OCI-LY7 (cell line): ENCODE data around the gene ERCC6L2. TPM values are rescaled to one million over a fixed set of nuclear protein-coding genes. Genes with fewer than 3 reads are reported as not detected.

ENCODE experiments used
- BruUV-seq: library from RNA; stranded (reverse); fragments of 400-500 nt; replicated peaks from 2 replicates; lab custom pipeline; 2021; lab: Mats Ljungman, UMichigan
- CTCF ChIA-PET: fragments of 300-600 bp; sonication (Branson Sonifier 250); formaldehyde crosslinking; loops from one replicate; lab custom pipeline; 2022; ENCODE audit warnings: antibody characterized with exemption; ENCODE audit not compliant: unreplicated experiment; lab: Charles Lee
- POLR2A ChIA-PET: fragments of 300-600 bp; sonication (Branson Sonifier 250); formaldehyde crosslinking; loops from one replicate; lab custom pipeline; 2022; ENCODE audit warnings: antibody characterized with exemption; lab: Charles Lee
- DNase-seq: peaks from one replicate; pipeline ENCODE4 v3.0.0-alpha.2; 2015; ENCODE audit warnings: low spot score
- H2AFZ ChIP-seq: fragments of 200-600 bp; sonication (generic), shearing (Covaris generic); 2 replicates; pipeline ENCODE4 v1.6.1; 2014; ENCODE audit warnings: mild to moderate bottlenecking, antibody characterized with exemption, low read length, moderate library complexity
- H3K27ac ChIP-seq: fragments of 200-600 bp; sonication (generic); 2 replicates; pipeline ENCODE4 v1.5.1; 2014; ENCODE audit warnings: mixed run types, low read depth, mild to moderate bottlenecking, moderate library complexity, low read length, inconsistent platforms; ENCODE audit not compliant: poor library complexity, severe bottlenecking
- H3K36me3 ChIP-seq: fragments of 200-600 bp; sonication (generic); 2 replicates; pipeline ENCODE4 v1.6.1; 2014; ENCODE audit warnings: mild to moderate bottlenecking, antibody characterized with exemption, low read length, moderate library complexity, mixed read lengths; ENCODE audit not compliant: insufficient read depth
- H3K4me1 ChIP-seq: fragments of 200-600 bp; sonication (generic); 2 replicates; pipeline ENCODE4 v1.5.1; 2014; ENCODE audit warnings: mild to moderate bottlenecking, low read length; ENCODE audit not compliant: insufficient read depth, poor library complexity, severe bottlenecking
- H3K4me2 ChIP-seq: fragments of 200-600 bp; sonication (generic); 2 replicates; pipeline ENCODE4 v1.6.1; 2014; ENCODE audit warnings: mild to moderate bottlenecking, low read length
- H3K4me3 ChIP-seq: fragments of 200-600 bp; sonication (generic); 2 replicates; pipeline ENCODE4 v1.5.1; 2014; ENCODE audit warnings: mild to moderate bottlenecking, low read depth, low read length; ENCODE audit not compliant: poor library complexity, severe bottlenecking
- H3K79me2 ChIP-seq: fragments of 200-600 bp; sonication (generic); 2 replicates; pipeline ENCODE4 v1.6.1; 2016; ENCODE audit warnings: low read depth, mild to moderate bottlenecking, low read length, moderate library complexity, mixed read lengths; ENCODE audit not compliant: insufficient read depth
- H3K9me2 ChIP-seq: fragments of 200-600 bp; sonication (generic); 2 replicates; pipeline ENCODE4 v1.6.1; 2016; ENCODE audit warnings: mild to moderate bottlenecking, low read length, mixed read lengths; ENCODE audit not compliant: insufficient read depth
- H3K9me3 ChIP-seq: fragments of 200-600 bp; sonication (generic); 2 replicates; pipeline ENCODE4 v1.6.1; 2014; ENCODE audit warnings: mild to moderate bottlenecking, mixed run types, low read length, mixed read lengths
- H4K20me1 ChIP-seq: fragments of 200-600 bp; sonication (generic); 2 replicates; pipeline ENCODE4 v1.6.1; 2014; ENCODE audit warnings: mild to moderate bottlenecking, antibody characterized with exemption, low read length, moderate library complexity, mixed read lengths; ENCODE audit not compliant: insufficient read depth
- CTCF ChIP-seq: fragments of 200-600 bp; sonication (generic); conservative IDR thresholded peaks from 2 replicates; pipeline ENCODE4 v1.5.1; 2014; ENCODE audit warnings: mild to moderate bottlenecking, antibody characterized with exemption, low read length, moderate library complexity, mixed read lengths
- EZH2phosphoT487 ChIP-seq: fragments of 200-600 bp; sonication (generic); IDR thresholded peaks from 2 replicates; pipeline ENCODE4 v1.6.1; 2018; ENCODE audit warnings: low read depth, borderline replicate concordance, mild to moderate bottlenecking, mixed run types, antibody characterized with exemption, low read length, moderate library complexity, mixed read lengths
- intact Hi-C: fragments of 100-400 bp; cut with micrococcal nuclease; formaldehyde crosslinking; loops from one replicate; pipeline ENCODE4 v1.10.0; 2022; ENCODE audit not compliant: unreplicated experiment
- total RNA-seq, 2 experiments: library from RNA; depleted of rRNA in 1 of 2; stranded (reverse); fragments of >200 nt in 1 of 2; shearing (Covaris generic) in 1 of 2; gene quantifications; 2 replicates each; pipeline ENCODE4 v1.2.3, GENCODE V29; 2014 to 2022

The ERCC6L2 gene
- total RNA-seq, 2 experiments from 2014 or later: 34.9 to 38.7 TPM

GRCh38 chr9:95999390-95999789, 123.9 kb downstream of the ERCC6L2 start:
- intact Hi-C loops: no loop called here

GRCh38 chr9:96004379-96004778, 128.9 kb downstream of the ERCC6L2 start:
- ChIA-PET CTCF (no interaction called here), POLR2A (no interaction called here)
- Histone ChIP-seq H3K9me3 (0 out of 2 replicates have a peak, but pooled peaks cover 3% of the 10 kb centered on the region), H3K9me2 (no peaks in the 10 kb centered on the region), H3K27ac (no peak overlapping the region), H3K79me2 (no peaks in the 10 kb centered on the region), H2AFZ (no peak overlapping the region), H3K4me1 (no peaks in the 10 kb centered on the region), H3K4me3 (no peak overlapping the region), H4K20me1 (no peaks in the 10 kb centered on the region), H3K4me2 (no peak overlapping the region), H3K36me3 (peaks cover 22% of the 10 kb centered on the region)
- BruUV-seq: no TSS peak
- intact Hi-C loops: no loop called here
- no peak for TF ChIP-seq CTCF
- no peak for TF ChIP-seq EZH2phosphoT487
- DNase-seq: no peak

More at GRCh38 chr9:95999390-95999789, 123.9 kb downstream of the ERCC6L2 start:
- H3K9me3 ChIP-seq: 0 out of 2 replicates have a peak, but pooled peaks cover 3% of the 10 kb centered on the region
- no peaks in the 10 kb centered on the region for H4K20me1 ChIP-seq
- TF ChIP-seq CTCF: no peak
- TF ChIP-seq EZH2phosphoT487: no peak
- no peaks in the 10 kb centered on the region for H3K79me2 ChIP-seq
- H3K27ac ChIP-seq: no peak overlapping the region
- no peaks in the 10 kb centered on the region for H3K4me1 ChIP-seq
- no peak overlapping the region for H2AFZ ChIP-seq
- POLR2A ChIA-PET: interaction anchor here (0.7 kb wide), 1 partner anchor 250 kb away, joined by 4 read pairs; no protein-coding TSS in a partner anchor
- DNase-seq: no peak
- CTCF ChIA-PET: no interaction called here
- no peaks in the 10 kb centered on the region for H3K9me2 ChIP-seq
- H3K4me3 ChIP-seq: no peak overlapping the region
- no TSS peak for BruUV-seq
- H3K4me2 ChIP-seq: no peak overlapping the region
- peaks cover 16% of the 10 kb centered on the region; the same call in 1 of the 2 replicates for H3K36me3 ChIP-seq

GRCh38 chr9:96006296-96006879, 130.9 kb downstream of the ERCC6L2 start:
- TF ChIP-seq CTCF (no peak), EZH2phosphoT487 (no peak)
- DNase-seq: no peak
- Histone ChIP-seq H3K4me3 (no peak overlapping the region), H3K4me2 (no peak overlapping the region), H3K9me3 (0 out of 2 replicates have a peak, but pooled peaks cover 3% of the 10 kb centered on the region), H3K79me2 (no peaks in the 10 kb centered on the region), H3K36me3 (peaks cover 22% of the 10 kb centered on the region), H2AFZ (no peak overlapping the region), H3K4me1 (no peaks in the 10 kb centered on the region), H3K27ac (no peak overlapping the region), H4K20me1 (no peaks in the 10 kb centered on the region), H3K9me2 (no peaks in the 10 kb centered on the region)
- BruUV-seq: no TSS peak
- CTCF ChIA-PET: no interaction called here
- intact Hi-C loops: no loop called here
- POLR2A ChIA-PET: no interaction called here
